Subcutaneous adipose tissue (tissue), 4 donors: ENCODE measurements around the gene DNAJC24. TPM values are rescaled to one million over a fixed set of nuclear protein-coding genes. Genes with fewer than 3 reads are reported as not detected.

Experiments used
- CTCF ChIP-seq: fragments of 450-650 bp; IDR thresholded peaks from one replicate; pipeline ENCODE4 v1.5.1; 2016; ENCODE audit warnings: low read depth, mild to moderate bottlenecking, control low read depth, antibody characterized with exemption, moderate library complexity
- total RNA-seq, 4 donors: library from RNA; depleted of rRNA; stranded (reverse); fragments of >200 nt; gene quantifications; one replicate each; pipeline ENCODE4 v1.1.0, GENCODE V29; 2016

DNAJC24 gene
- total RNA-seq, 4 donors from 2014 or later: 14.8 to 26.3 (median 18.1) TPM

GRCh38 chr11:31478223-31478590 is 108.5 kb downstream of the DNAJC24 start:
- TF ChIP-seq CTCF: no peak

DNA sequence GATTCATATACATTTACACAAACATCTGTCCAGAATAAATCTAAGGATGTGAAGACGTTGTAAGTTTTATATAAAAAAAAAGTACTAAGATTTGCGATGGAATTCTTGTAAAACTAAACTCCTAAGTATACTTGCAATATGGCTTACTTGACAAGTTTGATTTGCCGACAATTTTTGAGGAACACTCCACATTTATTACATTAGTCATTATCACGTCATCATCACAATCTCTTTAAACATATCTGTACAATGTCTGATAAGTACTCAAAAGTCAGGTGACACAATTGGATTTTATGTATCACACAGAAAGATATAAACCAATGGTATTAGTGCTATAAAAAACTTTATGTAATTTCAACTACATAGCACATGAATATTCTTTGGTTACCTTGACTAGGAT is 109.4 kb downstream of the DNAJC24 start:
- TF ChIP-seq CTCF: no peak

DNA sequence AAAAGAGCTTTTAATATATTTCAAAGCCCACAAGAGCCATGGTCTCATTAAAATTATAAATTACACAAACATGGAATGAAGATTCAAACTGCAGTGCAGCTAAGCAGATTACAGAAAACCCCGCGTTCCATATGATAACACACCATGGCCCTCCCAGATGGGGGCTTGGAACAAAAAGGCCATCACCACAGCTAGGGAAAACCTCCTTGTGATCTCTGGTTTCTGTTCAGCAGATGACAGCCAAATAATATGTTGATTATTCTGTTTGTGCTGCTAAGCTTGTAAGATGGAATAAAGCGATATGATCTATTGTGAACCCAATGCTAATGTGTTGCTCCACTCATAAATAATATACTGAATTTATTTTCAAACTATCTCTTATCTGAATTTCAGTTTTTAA is 111.3 kb downstream of the DNAJC24 start:
- TF ChIP-seq CTCF: no peak

Other genes with a start within 250 kb of the DNAJC24 start
- gene DCDC1, start 121 bp upstream of the DNAJC24 start, total RNA-seq: under 1 TPM in 2 of 4 donors, not detected in 2; 0.17 to 0.22 TPM
- gene IMMP1L, start 139.8 kb downstream of the DNAJC24 start, total RNA-seq: 10 to 100 TPM; 10.3 to 75.9 (median 28.6) TPM
- gene ELP4, start 139.9 kb downstream of the DNAJC24 start, total RNA-seq: 10 to 100 TPM; 14.4 to 23.3 (median 16.8) TPM